ENCODE results near the gene CISTR. TPM values are rescaled to one million over a fixed set of nuclear protein-coding genes. Genes with fewer than 3 reads are reported as not detected.

Gene CISTR
- total RNA-seq, 1 donor from 2014 or later, result not detected

DNA sequence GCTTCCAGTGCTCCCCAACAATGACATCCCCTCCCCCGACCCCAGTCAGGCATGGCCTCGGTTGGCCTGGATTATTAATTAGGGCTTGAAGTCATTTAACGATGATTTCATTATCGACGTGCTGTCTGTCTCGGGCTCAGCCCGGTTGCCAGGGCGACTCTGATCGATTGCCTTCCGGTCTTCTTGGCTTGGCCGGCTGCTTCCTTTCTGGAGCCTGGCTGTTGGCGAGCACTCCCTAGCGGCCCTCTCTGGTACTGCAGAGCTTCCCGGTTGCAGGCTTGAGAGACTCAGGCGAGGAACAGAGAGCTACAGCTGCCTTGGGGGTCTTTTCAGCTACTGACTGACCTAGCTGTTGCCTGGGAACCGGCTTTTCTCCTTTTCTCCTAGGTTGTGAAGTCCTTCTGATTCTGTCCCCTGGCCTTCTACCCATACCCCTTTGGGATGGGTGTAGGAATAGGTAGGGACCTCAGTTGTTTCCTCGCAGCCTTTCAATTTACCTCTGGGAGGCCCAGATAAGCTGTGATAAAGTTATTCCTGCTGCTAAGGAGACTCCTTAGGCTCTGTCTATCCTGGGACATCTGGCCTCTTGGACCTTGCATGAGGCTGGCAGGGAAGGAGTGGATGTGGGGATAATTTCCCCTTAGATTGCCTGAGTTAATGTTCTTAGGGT lies 5.5 kb upstream of the CISTR start:
- TF ChIP-seq, protein P1, sequence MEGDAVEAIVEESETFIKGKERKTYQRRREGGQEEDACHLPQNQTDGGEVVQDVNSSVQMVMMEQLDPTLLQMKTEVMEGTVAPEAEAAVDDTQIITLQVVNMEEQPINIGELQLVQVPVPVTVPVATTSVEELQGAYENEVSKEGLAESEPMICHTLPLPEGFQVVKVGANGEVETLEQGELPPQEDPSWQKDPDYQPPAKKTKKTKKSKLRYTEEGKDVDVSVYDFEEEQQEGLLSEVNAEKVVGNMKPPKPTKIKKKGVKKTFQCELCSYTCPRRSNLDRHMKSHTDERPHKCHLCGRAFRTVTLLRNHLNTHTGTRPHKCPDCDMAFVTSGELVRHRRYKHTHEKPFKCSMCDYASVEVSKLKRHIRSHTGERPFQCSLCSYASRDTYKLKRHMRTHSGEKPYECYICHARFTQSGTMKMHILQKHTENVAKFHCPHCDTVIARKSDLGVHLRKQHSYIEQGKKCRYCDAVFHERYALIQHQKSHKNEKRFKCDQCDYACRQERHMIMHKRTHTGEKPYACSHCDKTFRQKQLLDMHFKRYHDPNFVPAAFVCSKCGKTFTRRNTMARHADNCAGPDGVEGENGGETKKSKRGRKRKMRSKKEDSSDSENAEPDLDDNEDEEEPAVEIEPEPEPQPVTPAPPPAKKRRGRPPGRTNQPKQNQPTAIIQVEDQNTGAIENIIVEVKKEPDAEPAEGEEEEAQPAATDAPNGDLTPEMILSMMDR (IDR thresholded peaks at IDR 0.05), result peak; percentile 80
- H3K27me3 Mint-ChIP-seq (ENCODE audit: low read depth), result peaks cover 52% of the 10 kb centered on the region
- H3K36me3 Mint-ChIP-seq (ENCODE audit: low read depth), result no peaks in the 10 kb centered on the region
- peak overlapping the region; percentile 52 for H3K4me3 Mint-ChIP-seq (ENCODE audit: unreplicated experiment)
- H3K27ac Mint-ChIP-seq (ENCODE audit: unreplicated experiment), result no peak overlapping the region
- DNase-seq (ENCODE audit: low spot score), result no peak
- H3K4me1 Mint-ChIP-seq (ENCODE audit: low read depth), result no peaks in the 10 kb centered on the region
- no peaks in the 10 kb centered on the region for H3K9me3 Mint-ChIP-seq (ENCODE audit: low read depth)

DNA sequence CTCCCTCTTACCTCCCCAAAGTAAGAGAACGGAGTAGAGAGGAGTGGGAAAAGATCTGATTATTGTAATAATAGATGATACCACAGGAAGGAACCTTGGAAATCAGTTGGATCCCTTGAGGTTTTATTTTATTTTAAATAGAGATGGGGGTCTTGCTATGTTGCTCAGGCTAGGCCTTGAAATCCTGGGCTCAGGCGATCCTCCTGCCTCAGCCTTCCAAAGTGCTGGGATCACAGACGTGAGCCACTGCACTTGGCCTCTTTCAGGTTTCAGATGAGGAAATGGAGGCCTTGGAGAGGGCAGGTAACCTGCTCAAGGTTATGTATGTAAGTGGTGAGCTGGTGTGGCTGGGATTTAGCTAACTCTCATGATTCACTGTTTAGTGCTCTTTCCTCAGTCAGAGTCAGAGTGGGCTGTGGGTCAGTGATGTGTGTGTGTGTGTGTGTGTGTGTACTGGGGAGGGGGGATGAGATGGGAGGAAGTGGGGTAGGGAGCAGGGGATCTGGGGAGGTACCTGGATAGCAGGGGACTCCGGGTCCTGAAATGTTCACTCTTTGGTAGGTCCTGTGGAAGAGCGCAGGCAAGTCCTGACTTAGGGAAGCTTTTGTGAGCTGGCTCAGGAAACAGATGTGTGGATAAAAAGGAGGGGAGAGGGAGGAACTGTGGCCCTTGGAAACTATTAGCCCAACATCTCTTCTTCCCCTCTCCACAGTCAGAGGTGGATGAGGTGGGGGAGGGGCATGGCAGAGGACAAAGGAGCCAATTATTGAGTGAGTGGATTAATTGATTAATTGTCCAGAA lies 4.7 kb upstream of the CISTR start:
- Mint-ChIP-seq H3K4me1 (ENCODE audit: low read depth) (no peaks in the 10 kb centered on the region), H3K36me3 (ENCODE audit: low read depth) (no peaks in the 10 kb centered on the region), H3K27me3 (ENCODE audit: low read depth) (peaks cover 49% of the 10 kb centered on the region), H3K9me3 (ENCODE audit: low read depth) (no peaks in the 10 kb centered on the region), H3K4me3 (ENCODE audit: unreplicated experiment) (no peak overlapping the region), H3K27ac (ENCODE audit: unreplicated experiment) (no peak overlapping the region)
- TF ChIP-seq, protein P1 (IDR thresholded peaks at IDR 0.05), result no peak
- DNase-seq (ENCODE audit: low spot score), result no peak

DNA sequence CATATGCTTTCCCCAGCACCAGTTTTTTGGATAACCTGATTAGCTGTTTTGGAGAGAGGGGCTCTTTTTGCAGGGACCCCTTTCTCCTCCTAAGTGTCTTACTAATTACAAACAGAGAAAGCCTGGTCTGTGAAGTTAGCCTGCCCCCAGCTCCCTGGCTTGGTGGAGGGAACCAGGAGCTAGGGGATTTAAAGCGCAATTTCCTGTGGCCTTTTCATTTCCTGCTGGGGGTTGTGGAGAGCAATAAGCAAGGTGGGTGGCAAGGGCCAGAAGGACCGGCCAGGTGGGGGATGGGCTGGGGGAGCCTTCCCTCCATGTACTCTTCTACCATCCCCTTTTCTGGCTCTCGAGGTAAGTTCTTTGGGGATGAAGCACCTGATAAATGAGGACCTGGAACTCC lies 4.1 kb upstream of the CISTR start:
- TF ChIP-seq, protein P1 (IDR thresholded peaks at IDR 0.05), result no peak
- H3K4me1 Mint-ChIP-seq (ENCODE audit: low read depth), result no peaks in the 10 kb centered on the region
- no peaks in the 10 kb centered on the region for H3K36me3 Mint-ChIP-seq (ENCODE audit: low read depth)
- no peak for DNase-seq (ENCODE audit: low spot score)
- no peak overlapping the region for H3K27ac Mint-ChIP-seq (ENCODE audit: unreplicated experiment)
- H3K9me3 Mint-ChIP-seq (ENCODE audit: low read depth), result no peaks in the 10 kb centered on the region
- H3K27me3 Mint-ChIP-seq (ENCODE audit: low read depth), result peaks cover 48% of the 10 kb centered on the region
- H3K4me3 Mint-ChIP-seq (ENCODE audit: unreplicated experiment), result no peak overlapping the region

DNA sequence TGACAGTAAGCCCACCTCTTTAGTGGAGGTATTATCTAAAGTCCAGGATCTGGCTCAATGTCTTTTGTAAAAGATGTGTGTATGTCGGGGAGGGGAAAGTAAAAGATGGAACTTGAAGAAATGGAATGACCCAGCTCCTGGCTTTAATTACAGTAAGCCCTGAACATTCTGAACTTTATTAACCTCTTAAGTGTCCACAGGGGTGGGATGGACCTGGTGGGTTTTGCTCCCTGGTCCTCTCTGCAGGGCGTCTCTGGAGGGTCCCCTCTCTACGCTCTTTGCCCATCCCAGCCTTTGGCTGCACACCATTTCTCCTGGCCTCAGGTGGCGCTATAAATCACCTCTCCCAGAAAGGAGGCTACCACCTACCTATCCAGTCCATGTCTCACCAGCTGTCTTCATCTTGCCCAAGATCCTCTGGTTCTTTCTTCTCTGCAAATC lies 3.7 kb upstream of the CISTR start:
- H3K27ac Mint-ChIP-seq (ENCODE audit: unreplicated experiment), result no peak overlapping the region
- H3K27me3 Mint-ChIP-seq (ENCODE audit: low read depth), result peaks cover 44% of the 10 kb centered on the region
- no peaks in the 10 kb centered on the region for H3K36me3 Mint-ChIP-seq (ENCODE audit: low read depth)
- TF ChIP-seq, protein P1 (IDR thresholded peaks at IDR 0.05), result peak; percentile 13
- no peaks in the 10 kb centered on the region for H3K4me1 Mint-ChIP-seq (ENCODE audit: low read depth)
- H3K9me3 Mint-ChIP-seq (ENCODE audit: low read depth), result no peaks in the 10 kb centered on the region
- no peak overlapping the region for H3K4me3 Mint-ChIP-seq (ENCODE audit: unreplicated experiment)
- no peak for DNase-seq (ENCODE audit: low spot score)

DNA sequence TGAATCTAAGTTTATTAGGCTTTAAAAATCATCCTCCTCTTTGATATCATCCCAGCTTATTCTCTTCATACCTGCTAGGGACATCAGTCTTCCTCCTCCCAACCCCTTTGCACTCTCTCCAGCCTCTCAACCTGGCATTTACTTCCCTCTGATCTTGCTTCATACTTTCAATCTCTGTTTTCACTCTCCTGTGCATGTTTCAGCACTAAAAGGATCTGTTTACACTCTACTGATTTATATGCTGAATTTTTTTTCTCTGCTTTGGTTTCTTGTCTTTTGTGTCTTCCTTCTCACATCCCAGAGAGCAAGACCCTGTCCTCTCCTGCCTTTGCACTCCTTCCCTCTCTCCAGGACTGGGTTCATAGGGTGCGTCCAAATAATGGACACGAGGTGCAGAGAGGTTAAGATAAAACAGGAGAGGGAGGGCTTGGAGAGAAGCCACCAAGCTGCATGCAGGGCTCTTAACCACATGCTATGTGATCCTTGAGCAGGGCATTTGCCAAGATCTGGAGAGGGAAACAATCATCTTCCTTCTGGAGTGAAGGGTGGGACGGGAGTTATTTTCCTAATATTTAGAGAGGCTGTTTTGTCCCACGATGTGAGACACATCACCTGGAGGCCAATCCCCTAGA lies 3.0 kb upstream of the CISTR start:
- no peaks in the 10 kb centered on the region for H3K4me1 Mint-ChIP-seq (ENCODE audit: low read depth)
- H3K4me3 Mint-ChIP-seq (ENCODE audit: unreplicated experiment), result no peak overlapping the region
- H3K27me3 Mint-ChIP-seq (ENCODE audit: low read depth), result peaks cover 39% of the 10 kb centered on the region
- no peak overlapping the region for H3K27ac Mint-ChIP-seq (ENCODE audit: unreplicated experiment)
- H3K9me3 Mint-ChIP-seq (ENCODE audit: low read depth), result no peaks in the 10 kb centered on the region
- TF ChIP-seq, protein P1 (IDR thresholded peaks at IDR 0.05), result no peak
- DNase-seq (ENCODE audit: low spot score), result no peak
- no peaks in the 10 kb centered on the region for H3K36me3 Mint-ChIP-seq (ENCODE audit: low read depth)

Measured in chondrocyte (in vitro differentiated cells).